ENCODE measurements around the gene STXBP5L.
A peak's percentile ranks its signal among the peaks of the same experiment; 100 is the strongest.
"Not testable (repeated sequence)": the region's sequence is repeated elsewhere in the genome, so short reads cannot be mapped to it uniquely, and the experiment has no call there.

STXBP5L gene

GRCh38 chr3:120908030-120908794 lies at the start of gene STXBP5L:
Gene STXBP5L (plus strand): TSS chr3:120908205. CDS start chr3:120909579, 1,374 bp downstream.
- DNase-seq, result peak; percentile 74 to 98

GRCh38 chr3:120858521-120858920 lies 49.5 kb upstream of the STXBP5L start:
- no peak for DNase-seq

GRCh38 chr3:120864541-120864940 lies 43.5 kb upstream of the STXBP5L start:
- peak; percentile 9 to 44 for DNase-seq

GRCh38 chr3:120875507-120875906 lies 32.5 kb upstream of the STXBP5L start:
- no peak for DNase-seq

DNA sequence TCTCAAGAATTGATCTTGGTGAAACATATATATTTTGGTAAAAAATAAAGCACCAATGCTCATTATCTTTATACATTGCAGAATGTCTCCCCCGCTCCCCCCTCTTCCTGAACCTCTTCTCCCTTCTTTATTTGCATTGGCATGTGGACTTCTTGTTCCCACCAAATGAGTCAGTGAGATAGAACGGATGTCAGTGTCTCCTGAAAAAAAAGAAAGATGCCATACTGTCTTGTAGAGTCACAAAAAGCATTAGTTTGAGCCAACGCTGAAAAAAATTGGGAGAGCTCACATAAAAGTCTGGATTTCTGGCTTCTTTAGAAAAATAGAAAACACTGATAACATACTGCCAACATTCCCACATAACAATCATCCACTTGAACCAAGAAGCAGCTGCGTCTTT lies 32.0 kb upstream of the STXBP5L start:
- no peak for DNase-seq

DNA sequence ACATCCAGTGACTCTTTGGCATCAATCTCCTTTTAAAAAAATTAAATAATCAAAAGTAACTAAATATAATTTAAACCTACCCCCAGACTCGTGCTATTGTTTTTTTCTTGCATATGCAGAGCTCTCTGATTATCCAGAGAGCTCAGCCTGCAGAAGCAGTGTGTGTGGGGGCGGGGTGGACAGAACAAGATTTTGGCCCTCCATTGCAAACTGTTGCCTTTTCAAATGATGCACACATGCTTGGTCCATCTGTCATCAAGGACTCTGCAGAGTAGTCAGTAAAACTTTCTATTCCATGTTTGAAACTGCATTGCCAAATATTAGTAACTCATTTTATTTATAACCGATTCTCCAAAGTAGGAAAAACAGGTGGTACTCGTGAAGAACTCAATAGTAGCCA lies 28.6 kb upstream of the STXBP5L start:
- DNase-seq, result no peak

DNA sequence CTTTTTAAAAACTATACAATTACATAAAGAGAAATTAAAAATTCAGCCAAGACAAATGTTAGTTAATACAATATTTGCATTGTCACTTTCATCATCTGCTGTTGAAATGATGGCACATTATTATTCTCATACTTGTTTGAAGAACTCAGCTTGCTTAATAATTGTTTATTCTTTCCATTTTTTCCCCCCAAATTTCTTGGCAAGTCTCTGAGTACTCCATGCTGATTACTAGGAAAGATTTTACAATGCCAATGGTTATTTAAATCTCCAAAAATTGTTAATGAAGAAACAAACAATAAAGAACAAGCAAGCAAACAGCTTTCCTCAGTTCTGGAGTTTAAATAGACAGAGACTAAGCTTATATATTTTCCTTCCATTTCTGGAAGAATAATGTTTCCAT lies 15.1 kb upstream of the STXBP5L start:
- DNase-seq, result no peak

GRCh38 chr3:120894316-120895057 lies 13.5 kb upstream of the STXBP5L start:
- no peak for DNase-seq

DNA sequence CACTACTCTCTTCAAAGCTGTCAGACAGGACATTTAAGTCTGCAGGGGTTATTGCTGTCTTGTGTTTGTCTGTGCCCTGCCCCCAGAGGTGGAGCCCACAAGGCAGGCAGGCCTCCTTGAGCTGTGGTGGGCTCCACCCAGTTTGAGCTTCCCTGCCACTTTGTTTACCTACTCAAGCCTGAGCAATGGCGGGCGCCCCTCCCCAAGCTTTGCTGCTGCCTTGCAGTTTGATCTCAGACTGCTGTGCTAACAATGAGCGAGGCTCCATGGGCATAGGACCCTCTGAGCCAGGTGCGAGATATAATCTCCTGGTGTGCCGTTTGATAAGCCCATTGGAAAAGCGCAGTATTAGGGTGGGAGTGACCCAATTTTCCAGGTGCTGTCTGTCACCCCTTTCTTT lies 6.3 kb upstream of the STXBP5L start:
- not testable (repeated sequence) for DNase-seq

DNA sequence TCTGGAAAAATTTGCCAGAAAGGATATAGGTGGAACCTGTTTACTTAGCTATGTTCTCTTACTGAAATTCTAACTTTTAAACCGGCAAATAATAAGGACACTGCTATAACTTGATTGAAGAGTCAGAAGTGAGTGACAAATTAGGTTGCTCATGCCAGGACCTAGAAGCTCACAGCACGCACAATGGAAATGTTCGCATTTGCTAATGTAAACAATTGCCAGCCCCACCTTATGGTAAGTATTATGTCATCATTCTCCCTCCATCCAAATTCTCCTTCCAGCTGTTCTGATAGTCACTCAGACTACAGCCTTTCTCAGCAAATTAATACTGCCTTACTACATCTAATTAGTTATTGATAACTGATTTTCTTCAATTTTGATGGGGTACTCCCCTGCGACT lies 4.8 kb upstream of the STXBP5L start:
- DNase-seq, result peak in 1 of 2 experiments; percentile 3

GRCh38 chr3:120907659-120908029 lies 361 bp upstream of the STXBP5L start:
- DNase-seq, result peak in 1 of 2 experiments; percentile 98

DNA sequence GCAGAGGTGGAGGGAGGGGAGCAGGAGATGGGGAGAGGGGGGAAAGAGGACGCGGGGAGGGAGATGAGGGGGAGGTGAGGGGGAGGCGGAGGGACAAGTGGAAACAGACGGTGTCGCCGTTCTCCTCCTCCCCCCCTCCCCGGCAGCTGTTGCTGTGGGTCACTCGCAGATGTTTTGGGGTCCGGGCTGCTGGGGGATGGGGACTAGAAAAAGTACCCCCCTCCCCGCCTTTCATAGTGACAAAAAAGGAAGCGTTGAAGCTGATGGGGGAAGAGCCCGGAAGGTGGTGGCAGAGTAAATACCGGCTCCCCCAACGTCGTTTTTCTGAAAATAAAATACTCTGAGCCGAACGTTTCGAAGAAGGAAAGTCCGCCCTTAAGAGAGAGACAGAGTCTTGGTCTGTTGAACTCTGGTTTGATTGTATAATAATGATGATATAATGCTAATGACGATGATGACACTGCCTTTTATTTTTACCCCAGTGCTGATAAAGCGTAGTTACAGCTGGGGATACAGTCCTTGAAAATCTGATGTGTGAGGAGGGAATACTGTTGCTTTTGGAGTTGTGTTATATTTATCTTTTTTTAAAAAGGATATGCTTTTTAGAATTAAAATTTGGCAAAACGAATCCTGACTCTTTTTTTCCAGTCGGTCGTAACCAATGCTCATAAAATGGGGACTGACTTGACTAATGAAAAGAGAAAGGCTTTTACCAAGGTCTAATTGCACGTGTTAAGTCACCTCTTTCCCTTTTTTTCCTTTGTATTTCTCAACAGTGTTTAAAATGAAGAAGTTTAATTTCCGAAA lies 993 bp downstream of the STXBP5L start:
- no peak for DNase-seq

GRCh38 chr3:120909602-120909878 lies 1.5 kb downstream of the STXBP5L start:
- peak; percentile 32 to 52 for DNase-seq

- DNase-seq, result no peak
These were observed 18.1 kb downstream of the STXBP5L start for GRCh38 chr3:120926146-120926545.

DNA sequence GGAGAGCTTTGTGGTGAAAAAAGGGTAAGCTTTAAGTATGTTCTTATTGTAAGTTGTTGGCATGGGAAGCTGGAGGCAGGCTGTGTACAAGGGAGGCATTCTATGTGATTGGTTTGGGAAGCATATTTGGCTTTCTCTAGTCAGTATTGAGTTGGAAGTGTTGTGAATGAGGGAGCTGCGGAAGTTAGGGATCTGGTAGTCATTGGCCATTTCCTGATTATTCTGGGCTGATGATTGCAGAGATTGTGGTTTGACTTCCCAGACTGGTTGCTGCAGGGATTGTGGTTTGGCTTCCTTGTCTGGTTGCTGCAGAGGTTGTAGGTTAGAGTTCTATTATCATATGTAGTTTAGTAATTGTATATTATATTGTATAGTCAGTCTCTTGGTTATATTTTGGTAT lies 21.0 kb downstream of the STXBP5L start:
- no peak for DNase-seq

GRCh38 chr3:120931593-120931992 lies 23.6 kb downstream of the STXBP5L start:
- DNase-seq, result peak; percentile 47 to 76

GRCh38 chr3:120956143-120956542 lies 48.1 kb downstream of the STXBP5L start:
- DNase-seq, result no peak

DNA sequence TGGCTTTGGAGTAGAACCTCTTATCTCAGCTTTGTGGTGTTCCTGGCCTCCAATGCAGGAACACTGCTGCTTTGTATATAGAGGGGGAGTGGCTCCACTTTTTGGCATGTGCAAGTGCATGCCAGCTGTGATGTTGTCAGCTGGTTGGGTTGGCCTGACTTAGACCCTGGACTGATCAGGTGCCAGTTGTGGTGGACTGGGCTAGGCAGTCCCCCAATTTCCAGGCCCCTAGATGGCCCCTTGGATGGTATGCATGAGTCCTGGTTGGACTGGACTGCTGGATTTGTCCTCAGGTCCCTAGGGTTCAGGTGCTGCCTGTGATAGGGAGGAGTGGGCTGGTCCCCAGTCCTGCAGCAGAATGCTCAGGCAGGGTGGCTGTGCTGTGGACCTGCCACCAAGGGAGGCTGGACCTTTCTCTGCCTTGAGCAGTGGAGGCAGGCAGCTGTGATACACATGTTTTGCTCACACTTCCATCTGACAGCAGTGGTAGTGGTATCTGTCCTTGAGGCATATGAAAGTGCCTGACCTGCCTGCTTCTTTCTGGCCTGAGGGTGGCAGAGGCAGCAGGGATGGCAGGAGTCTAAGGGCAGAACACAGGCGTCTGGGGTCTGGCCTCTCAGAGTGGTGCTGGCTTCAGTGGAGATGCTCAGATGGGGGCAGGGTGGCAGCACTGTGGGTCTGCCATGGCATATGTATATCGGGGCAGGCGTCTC lies 74.8 kb downstream of the STXBP5L start:
- no peak for DNase-seq

- no peak for DNase-seq
These were observed 75.3 kb downstream of the STXBP5L start for GRCh38 chr3:120983321-120983665.

DNA sequence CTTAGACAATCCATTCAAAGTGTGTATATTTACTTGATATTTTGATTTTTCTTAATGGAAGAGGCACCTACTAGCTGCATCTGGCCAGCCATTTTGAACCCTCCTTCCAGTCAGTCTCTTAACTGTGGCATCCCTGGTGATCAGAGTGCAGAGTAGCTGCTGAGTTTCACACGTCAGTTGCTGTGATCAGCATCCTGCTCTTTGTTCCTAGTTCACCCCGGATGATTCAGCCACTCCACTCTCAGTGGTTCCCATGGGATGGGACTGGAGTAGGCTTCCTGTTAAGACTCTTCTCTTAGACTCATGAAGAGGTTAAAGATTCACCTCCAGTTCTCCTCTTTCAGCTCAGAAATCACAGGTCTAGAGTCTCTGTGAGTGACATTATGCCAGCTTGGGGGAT lies 75.8 kb downstream of the STXBP5L start:
- DNase-seq, result no peak

DNA sequence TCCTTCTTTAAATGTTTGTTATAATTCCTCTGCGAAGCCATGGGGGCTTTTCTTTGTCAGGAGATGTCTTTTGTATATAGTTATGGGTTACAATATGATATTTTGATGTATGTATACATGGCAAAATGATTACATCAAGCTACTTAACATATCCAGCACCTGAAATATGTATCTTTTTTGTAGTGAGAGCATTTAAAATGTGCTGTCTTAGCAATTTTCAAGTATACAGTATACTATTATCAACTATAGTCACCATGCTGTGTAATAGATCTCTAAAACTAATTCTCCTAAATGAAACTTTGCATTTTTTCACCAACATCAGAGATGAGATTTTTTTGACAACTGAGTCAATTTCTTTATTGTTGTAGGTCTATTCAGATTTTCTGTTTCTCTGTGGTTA lies 77.2 kb downstream of the STXBP5L start:
- DNase-seq, result no peak

DNA sequence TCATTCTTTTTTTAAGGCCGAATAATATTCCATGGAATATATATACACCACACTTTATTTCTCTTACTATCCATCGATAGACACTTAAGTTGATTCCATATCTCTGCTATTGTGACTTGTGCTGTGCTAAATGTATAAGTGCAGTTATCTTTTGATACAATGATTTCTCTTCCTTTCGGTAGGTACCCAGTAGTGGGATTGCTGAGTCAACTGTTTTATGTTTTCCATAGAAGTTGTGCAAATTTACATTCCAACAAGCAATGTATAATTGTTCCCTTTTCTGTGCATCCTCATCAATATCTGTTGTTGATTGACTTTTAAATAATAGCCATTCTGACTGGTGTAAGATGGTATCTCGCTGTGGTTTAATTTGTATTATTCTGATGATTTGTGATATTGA lies 81.0 kb downstream of the STXBP5L start:
- DNase-seq, result no peak

- no peak for DNase-seq
These were observed 110.9 kb downstream of the STXBP5L start for GRCh38 chr3:121018917-121019321.

All from NCI-H2081 (cell line).